Fibroblast of peridontal ligament (primary cell): ENCODE results near the gene SMIM43.
"Not testable (repeated sequence)": the region's sequence is repeated elsewhere in the genome, so short reads cannot be mapped to it uniquely, and the experiment has no call there.

Experiments used
- DNase-seq: peaks from one replicate; pipeline ENCODE4 v3.0.0-alpha.2; 2010; ENCODE audit errors: extremely low read depth

The SMIM43 gene

GRCh38 chr4:121736735-121737351 is 28.1 kb downstream of the SMIM43 start:
- DNase-seq: peak; percentile 84

DNA sequence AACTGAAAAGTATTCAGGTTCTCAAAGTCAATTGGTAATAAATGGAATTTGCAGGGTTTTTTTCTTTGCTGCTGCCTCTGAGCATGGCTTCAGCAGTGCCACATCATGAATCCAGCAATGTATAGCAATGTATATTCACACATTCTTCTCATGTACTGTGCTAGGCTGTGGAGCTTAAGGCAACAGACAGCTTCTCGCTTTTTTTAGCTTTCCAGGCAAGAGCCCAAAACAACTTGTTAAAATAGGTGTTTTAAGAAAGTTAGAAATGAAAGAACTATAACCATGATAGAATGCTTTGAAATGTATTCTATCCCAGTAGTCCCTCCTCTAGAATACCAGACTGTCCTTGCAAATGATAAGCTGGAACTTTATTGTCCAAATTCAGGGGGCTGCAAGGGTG is 30.4 kb downstream of the SMIM43 start:
- no peak for DNase-seq

DNA sequence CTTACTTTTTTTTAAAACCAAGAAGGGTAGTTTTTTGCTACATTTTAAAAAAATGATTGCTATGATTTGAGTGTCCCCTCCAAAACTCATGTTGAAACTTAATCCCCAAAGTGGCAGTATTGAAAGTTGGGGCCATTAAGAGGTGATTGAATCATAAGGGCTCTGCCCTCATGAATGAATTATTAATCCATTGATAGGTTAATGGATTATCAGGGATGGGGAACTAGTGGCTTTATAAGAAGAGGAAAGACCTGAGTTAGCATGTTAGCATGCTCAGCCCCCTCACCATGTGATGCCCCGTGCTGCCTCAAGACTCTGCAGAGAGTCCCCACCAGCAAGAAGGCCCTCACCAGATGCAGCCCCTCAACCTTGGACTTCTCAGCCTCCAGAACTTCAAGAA is 31.0 kb downstream of the SMIM43 start:
- no peak for DNase-seq

- not testable (repeated sequence) for DNase-seq
These were observed 35.2 kb downstream of the SMIM43 start for GRCh38 chr4:121729753-121730152.

GRCh38 chr4:121728798-121729226 is 36.2 kb downstream of the SMIM43 start:
- peak; percentile 83 for DNase-seq

GRCh38 chr4:121728066-121728465 is 36.9 kb downstream of the SMIM43 start:
- peak; percentile 91 for DNase-seq

DNA sequence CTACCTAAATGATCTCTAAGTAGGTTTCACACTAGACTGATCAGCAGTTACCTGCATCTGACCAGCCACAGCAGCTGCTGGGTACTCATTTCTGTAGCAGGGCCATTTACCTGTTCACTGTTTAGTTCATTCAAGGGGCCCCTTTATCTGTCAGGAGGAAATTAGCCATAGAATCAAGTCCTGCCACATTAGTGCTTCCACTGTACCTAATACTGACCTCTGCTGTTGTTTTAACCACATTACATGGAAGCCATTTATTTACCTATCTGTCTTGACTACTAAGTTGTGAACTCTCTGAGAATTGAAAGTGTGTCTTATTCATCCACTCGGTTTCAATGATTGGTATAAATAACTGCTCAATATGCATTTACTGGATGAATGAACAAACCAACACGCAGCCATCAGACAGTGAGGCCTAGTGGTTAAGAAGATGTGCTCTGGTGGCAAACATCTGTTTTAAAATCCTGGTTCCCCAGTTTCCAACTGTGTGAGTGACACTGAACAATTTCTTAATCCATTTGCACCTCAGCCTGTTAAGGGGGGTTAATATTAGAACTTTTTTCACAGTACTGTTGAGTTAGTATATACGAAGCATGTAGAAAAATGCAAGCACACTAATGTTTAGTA is 38.2 kb downstream of the SMIM43 start:
- DNase-seq: peak; percentile 85

DNA sequence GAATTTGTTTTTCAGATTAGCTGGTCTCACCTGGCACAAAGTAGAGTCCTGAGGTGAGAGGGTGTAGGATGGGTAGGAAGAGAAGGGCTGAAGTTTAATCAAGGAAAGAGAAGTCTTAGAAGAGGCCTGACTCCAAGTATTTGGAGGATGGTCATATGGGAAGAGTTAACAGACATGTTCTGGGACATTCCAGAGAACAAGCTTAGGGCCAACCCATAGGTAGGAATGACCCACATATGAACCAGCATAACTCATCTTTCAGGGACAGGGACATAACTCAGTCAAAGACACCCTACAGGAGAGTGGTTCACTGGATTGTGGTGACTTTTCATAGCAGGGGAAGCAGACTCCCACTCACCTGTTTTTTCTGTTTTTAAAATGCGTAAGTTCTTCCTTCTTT is 40.3 kb downstream of the SMIM43 start:
- DNase-seq: no peak

- DNase-seq: no peak
These were observed 43.3 kb downstream of the SMIM43 start for GRCh38 chr4:121721700-121722099.

DNA sequence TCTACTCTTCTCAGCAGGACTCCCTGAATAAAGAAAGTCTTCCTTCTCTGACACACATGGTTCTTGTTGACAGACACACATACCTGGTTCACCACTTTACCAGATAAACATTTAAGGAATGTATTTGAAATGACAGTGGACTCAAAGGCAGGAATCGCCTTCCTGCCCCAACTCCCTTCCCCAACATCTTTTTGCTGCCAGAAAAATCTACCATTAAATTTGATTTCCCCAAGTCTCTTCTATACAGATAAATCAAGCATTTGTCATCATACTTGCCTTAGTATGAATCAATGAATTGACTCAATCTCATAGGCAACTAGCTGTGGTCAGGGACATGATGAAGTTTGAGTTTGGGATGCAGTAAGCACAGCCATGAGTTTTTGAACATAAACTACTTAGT is 44.9 kb downstream of the SMIM43 start:
- peak; percentile 16 for DNase-seq

GRCh38 chr4:121717680-121718237 is 47.2 kb downstream of the SMIM43 start:
- peak; percentile 93 for DNase-seq

DNA sequence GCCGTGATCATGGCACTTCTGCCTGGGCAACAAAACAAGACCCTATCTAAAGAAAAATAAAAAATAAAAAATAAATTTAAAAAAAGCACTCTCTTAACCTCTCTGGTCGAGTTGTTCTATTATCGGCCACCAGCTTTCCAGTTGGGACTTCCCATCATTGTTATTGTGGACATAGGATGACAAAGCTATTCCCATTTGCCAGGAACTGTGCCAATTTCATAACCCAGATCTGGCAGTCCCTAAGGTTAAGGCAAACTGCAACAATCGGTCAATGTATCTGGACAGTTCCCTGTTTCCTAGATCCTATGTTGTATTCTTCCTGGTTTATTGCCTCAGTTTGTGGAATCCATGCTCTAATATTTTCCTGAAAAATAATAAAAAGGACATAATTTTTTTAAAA is 50.4 kb downstream of the SMIM43 start:
- no peak for DNase-seq

GRCh38 chr4:121712783-121713182 is 52.2 kb downstream of the SMIM43 start:
- no peak for DNase-seq

DNA sequence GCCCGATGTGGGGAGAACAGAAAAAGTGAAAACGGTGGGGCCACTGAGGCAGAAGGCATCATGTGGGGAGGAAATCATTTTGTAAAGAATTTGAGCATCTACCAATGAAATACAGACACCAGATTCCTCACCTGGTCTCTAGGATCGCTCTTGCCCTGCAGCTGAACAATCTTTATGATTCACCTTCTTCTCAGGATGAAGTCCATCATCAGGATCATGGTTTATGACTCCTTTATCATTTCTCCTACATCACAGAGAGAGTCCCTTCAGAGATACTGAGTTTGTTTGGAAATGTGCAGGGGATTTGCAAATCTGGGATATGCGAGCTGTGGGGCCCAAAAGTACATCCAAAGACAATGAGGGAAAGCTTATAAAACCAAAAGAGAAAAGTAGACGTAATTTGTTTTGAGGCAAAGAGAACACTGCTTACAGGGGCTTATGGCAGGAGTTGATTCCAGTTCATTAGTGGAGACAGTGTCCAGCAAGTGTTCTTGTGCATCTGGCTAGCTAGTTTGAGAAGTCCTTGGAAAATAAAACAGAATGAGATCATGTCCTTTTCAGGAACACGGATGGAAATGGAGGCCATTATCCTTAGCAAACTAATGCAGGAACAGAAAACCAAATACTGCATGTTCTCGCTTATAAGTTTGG is 52.8 kb downstream of the SMIM43 start:
- DNase-seq: no peak

DNA sequence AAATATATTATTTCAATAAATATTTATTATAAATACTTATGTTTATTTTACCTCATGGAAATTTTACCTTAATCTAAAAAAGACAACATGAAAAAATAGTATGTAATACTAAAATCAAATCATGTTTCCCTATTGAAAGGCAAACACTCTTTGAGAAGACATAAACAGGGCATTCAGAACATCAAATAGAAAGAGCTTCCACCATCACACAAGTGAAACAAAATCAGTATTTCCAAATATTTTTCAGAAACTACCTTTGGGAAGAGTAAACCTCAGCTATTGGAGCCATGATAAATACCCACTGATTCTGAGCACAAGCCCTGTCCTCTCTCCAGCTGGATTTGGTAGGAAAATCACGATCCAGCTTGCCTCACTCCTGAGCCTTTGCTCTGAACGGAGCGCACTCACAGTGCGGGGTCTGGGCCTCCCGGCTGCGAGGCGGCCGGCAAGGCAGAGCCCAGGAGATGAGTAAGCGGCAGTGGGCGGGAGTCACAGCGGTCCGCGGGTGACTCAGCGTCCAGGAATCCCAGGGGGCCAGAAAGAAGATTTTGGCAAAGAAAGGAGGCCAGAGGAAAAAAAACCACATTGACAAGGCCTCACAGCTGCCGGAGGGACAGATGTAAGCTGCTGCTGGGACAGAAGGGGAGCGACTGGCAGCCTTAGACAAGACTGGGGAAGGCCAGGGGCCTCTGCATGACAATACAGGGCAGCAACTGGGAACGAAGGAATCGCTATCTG is 53.5 kb downstream of the SMIM43 start:
- peak; percentile 94 for DNase-seq

DNA sequence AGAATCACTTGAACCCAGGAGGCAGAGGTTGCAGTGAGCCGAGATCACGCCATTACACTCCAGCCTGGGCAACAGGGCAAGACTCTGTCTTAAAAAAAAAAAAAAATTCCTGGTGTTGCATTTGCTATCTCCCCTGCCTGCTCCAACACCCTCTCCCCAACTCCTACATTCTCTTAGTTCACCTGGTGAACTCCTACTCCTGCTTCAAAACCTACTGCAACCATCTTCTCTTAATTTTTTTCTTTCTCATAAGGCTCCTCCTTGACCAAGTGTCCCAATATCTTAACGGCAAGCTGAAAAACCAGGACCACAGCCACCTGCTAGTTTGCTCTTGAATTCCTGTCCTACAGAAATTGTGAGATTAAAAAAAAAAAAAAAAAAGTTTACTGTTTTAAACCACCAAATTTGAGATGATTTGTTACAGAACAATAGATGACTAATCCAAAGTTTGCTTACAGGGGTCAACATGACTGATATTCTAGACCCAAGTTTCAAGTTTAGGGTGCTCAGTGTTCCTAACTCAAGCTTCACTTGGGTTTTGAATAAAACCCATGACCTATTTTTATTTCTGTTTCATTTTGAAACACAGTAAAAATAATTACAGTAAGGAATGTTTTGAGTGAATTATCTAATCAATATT is 55.1 kb downstream of the SMIM43 start:
- DNase-seq: no peak
